GM10266 (cell line): ENCODE measurements around the gene SERBP1.

Experiments
- DNase-seq: peaks from one replicate; pipeline ENCODE4 v3.0.0; 2012; ENCODE audit errors: extremely low spot score
- CTCF ChIP-seq: IDR thresholded peaks from 2 replicates; pipeline ENCODE4 v1.5.1; 2012; ENCODE audit warnings: mild to moderate bottlenecking, low read depth; ENCODE audit not compliant: control insufficient read depth, insufficient read depth; ENCODE audit errors: missing control alignments

Gene SERBP1

GRCh38 chr1:67441183-67441582 is 11.0 kb upstream of the SERBP1 start:
- DNase-seq, result no peak
- no peak for TF ChIP-seq CTCF

GRCh38 chr1:67440339-67440738 is 10.1 kb upstream of the SERBP1 start:
- no peak for DNase-seq
- TF ChIP-seq CTCF, result no peak

GRCh38 chr1:67439277-67440029 is 9.3 kb upstream of the SERBP1 start:
- TF ChIP-seq CTCF, result no peak

GRCh38 chr1:67437961-67438360 is 7.8 kb upstream of the SERBP1 start:
- no peak for DNase-seq
- no peak for TF ChIP-seq CTCF

More at GRCh38 chr1:67439277-67440029, 9.3 kb upstream of the SERBP1 start:
- no peak for DNase-seq

- TF ChIP-seq CTCF, result no peak
- DNase-seq, result no peak
Observed at GRCh38 chr1:67436511-67437055, 6.4 kb upstream of the SERBP1 start.

- no peak for DNase-seq
- no peak for TF ChIP-seq CTCF
Observed at GRCh38 chr1:67434491-67434890, 4.3 kb upstream of the SERBP1 start.

GRCh38 chr1:67433837-67434236 is 3.6 kb upstream of the SERBP1 start:
- TF ChIP-seq CTCF, result no peak
- DNase-seq, result no peak
